Neural progenitor cell (in vitro differentiated cells): ENCODE measurements around the gene GRID1.

Source experiments
- EZH2phosphoT487 ChIP-seq: fragments of 200-600 bp; sonication (generic); IDR thresholded peaks from 2 replicates; pipeline ENCODE4 v1.6.1; 2017; ENCODE audit warnings: antibody characterized with exemption
- TF ChIP-seq, protein P1 (sequence below): fragments of 200-600 bp; sonication (generic); IDR thresholded peaks from 2 replicates; pipeline ENCODE4 v1.5.1; 2017; ENCODE audit warnings: antibody characterized with exemption, mild to moderate bottlenecking

- no peak for TF ChIP-seq EZH2phosphoT487
- TF ChIP-seq, protein P1, sequence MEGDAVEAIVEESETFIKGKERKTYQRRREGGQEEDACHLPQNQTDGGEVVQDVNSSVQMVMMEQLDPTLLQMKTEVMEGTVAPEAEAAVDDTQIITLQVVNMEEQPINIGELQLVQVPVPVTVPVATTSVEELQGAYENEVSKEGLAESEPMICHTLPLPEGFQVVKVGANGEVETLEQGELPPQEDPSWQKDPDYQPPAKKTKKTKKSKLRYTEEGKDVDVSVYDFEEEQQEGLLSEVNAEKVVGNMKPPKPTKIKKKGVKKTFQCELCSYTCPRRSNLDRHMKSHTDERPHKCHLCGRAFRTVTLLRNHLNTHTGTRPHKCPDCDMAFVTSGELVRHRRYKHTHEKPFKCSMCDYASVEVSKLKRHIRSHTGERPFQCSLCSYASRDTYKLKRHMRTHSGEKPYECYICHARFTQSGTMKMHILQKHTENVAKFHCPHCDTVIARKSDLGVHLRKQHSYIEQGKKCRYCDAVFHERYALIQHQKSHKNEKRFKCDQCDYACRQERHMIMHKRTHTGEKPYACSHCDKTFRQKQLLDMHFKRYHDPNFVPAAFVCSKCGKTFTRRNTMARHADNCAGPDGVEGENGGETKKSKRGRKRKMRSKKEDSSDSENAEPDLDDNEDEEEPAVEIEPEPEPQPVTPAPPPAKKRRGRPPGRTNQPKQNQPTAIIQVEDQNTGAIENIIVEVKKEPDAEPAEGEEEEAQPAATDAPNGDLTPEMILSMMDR: no peak
Observed at GRCh38 chr10:85645053-85645452, 721.5 kb downstream of the GRID1 start.
